ENCODE data around the gene IFT80.

- TF ChIP-seq ZNF425 (CRISPR knock-in tag; conservative IDR thresholded peaks at IDR 0.05): no peak
- TF ChIP-seq CTCF (IDR thresholded peaks at IDR 0.05): no peak
- TF ChIP-seq RORB (CRISPR knock-in tag; IDR thresholded peaks at IDR 0.05): no peak
- TF ChIP-seq RELA (CRISPR knock-in tag; IDR thresholded peaks at IDR 0.05; ENCODE audit: borderline replicate concordance): no peak
- no peak for TF ChIP-seq MLX (CRISPR knock-in tag; IDR thresholded peaks at IDR 0.05)
- TF ChIP-seq NR2C2 (CRISPR knock-in tag; IDR thresholded peaks at IDR 0.05): no peak
- TF ChIP-seq SP1 (CRISPR knock-in tag; conservative IDR thresholded peaks at IDR 0.05): no peak
- TF ChIP-seq USF2 (CRISPR knock-in tag; IDR thresholded peaks at IDR 0.05): no peak
- no peak for TF ChIP-seq ZBTB21 (CRISPR knock-in tag; IDR thresholded peaks at IDR 0.05; ENCODE audit: borderline replicate concordance)
- no peak for TF ChIP-seq ZBTB43 (CRISPR knock-in tag; IDR thresholded peaks at IDR 0.05)
- TF ChIP-seq FOXK1 (CRISPR knock-in tag; IDR thresholded peaks at IDR 0.05): no peak
- no peak for TF ChIP-seq JUN (CRISPR knock-in tag; IDR thresholded peaks at IDR 0.05)
Measured at GRCh38 chr3:160427832-160428424, 28.9 kb upstream of the IFT80 start.

All from WTC11 (cell line).